GM12878 (cell line): Measurements from ENCODE around the gene ULK4. TPM values are rescaled to one million over a fixed set of nuclear protein-coding genes. Genes with fewer than 3 reads are reported as not detected.

ENCODE experiments used
- ATAC-seq: fragments of 200-7000 bp; cut with Tn5 transposase; 3 replicates; pipeline ENCODE4 v1.9.1; 2020; ENCODE audit warnings: mild to moderate bottlenecking, moderate library complexity
- BruUV-seq: library from RNA; stranded (reverse); fragments of 400-500 nt; replicated peaks from 2 replicates; lab custom pipeline; 2021; lab: Mats Ljungman, UMichigan
- CTCF ChIA-PET: fragments of 300-600 bp; sonication (Branson Sonifier 250); formaldehyde crosslinking; extraction: SDS; loops from one replicate; lab custom pipeline; 2021; ENCODE audit warnings: inconsistent platforms; lab: Yijun Ruan, JAX
- POLR2A ChIA-PET: fragments of 350-600 bp; formaldehyde crosslinking; extraction: SDS; loops from one replicate; lab custom pipeline; 2021; ENCODE audit warnings: inconsistent platforms; lab: Charles Lee
- RAD21 ChIA-PET: fragments of 300-600 bp; sonication (Branson Sonifier 250); formaldehyde crosslinking; loops from one replicate; lab custom pipeline; 2023; ENCODE audit warnings: antibody characterized with exemption; ENCODE audit not compliant: unreplicated experiment; lab: Charles Lee
- SMC1A ChIA-PET: fragments of 300-600 bp; sonication (Branson Sonifier 250); formaldehyde crosslinking; loops from one replicate; lab custom pipeline; 2023; ENCODE audit not compliant: unreplicated experiment, uncharacterized antibody; lab: Charles Lee
- DNase-seq: peaks from one replicate; pipeline ENCODE4 v3.0.0-alpha.2; 2011; ENCODE audit warnings: low read depth, low spot score
- FAIRE-seq: peaks from 3 replicates; lab custom pipeline; 2011; peaks lifted over from hg19 to GRCh38; lab: Jason Lieb, UNC
- H2AFZ ChIP-seq: 2 replicates; pipeline ENCODE4 v1.6.0; 2011; ENCODE audit warnings: low read depth, low read length, control low read depth; ENCODE audit not compliant: control insufficient read depth
- H3K27ac ChIP-seq: 2 replicates; pipeline ENCODE4 v1.5.1; 2011; ENCODE audit warnings: control low read depth; ENCODE audit not compliant: control insufficient read depth, insufficient read depth
- H3K27me3 ChIP-seq, 2 experiments: replicated peaks in 1 of 2; 2 replicates each; pipeline versions ENCODE4 v1.6.0 to v1.6.1; 2011; ENCODE audit warnings: low read length in 1 of 2; ENCODE audit not compliant: control insufficient read depth in 2 of 2, insufficient read depth in 2 of 2
- H3K36me3 ChIP-seq, 2 experiments: 2 replicates each; pipeline ENCODE4 v1.5.1; 2011; ENCODE audit warnings: low read length in 1 of 2; ENCODE audit not compliant: control insufficient read depth in 2 of 2, insufficient read depth in 2 of 2
- H3K4me1 ChIP-seq: 2 replicates; pipeline ENCODE4 v1.6.1; 2011; ENCODE audit warnings: mild to moderate bottlenecking, low read length, moderate library complexity, mixed read lengths; ENCODE audit not compliant: control insufficient read depth, insufficient read depth
- H3K4me2 ChIP-seq: 2 replicates; pipeline ENCODE4 v1.6.0; 2011; ENCODE audit warnings: control low read depth; ENCODE audit not compliant: control insufficient read depth, insufficient read depth
- H3K4me3 ChIP-seq: fragments of 200-600 bp; sonication (generic); 2 replicates; pipeline ENCODE4 v1.5.1; 2016
- H3K79me2 ChIP-seq: 2 replicates; pipeline ENCODE4 v1.6.0; 2011; ENCODE audit warnings: low read length; ENCODE audit not compliant: control insufficient read depth, insufficient read depth
- H3K9ac ChIP-seq: 2 replicates; pipeline ENCODE4 v1.8.0; 2011; ENCODE audit warnings: low read length, control low read depth, mixed read lengths; ENCODE audit not compliant: control insufficient read depth, insufficient read depth
- H3K9me3 ChIP-seq: replicated peaks from 3 replicates; pipeline ENCODE4 v1.5.1; 2011; ENCODE audit warnings: mild to moderate bottlenecking, low read length; ENCODE audit not compliant: control insufficient read depth, insufficient read depth
- H4K20me1 ChIP-seq: 2 replicates; pipeline ENCODE4 v1.6.0; 2011; ENCODE audit not compliant: control insufficient read depth, insufficient read depth
- ATF3 ChIP-seq: IDR thresholded peaks from 2 replicates; pipeline ENCODE4 v1.6.1; 2011; ENCODE audit warnings: low read depth, mild to moderate bottlenecking, low read length, moderate library complexity, borderline replicate concordance; ENCODE audit errors: extremely low read depth
- CTCF ChIP-seq, 3 experiments: IDR thresholded peaks in 2 of 3; conservative IDR thresholded peaks in 1 of 3; 2 replicates each; pipeline ENCODE4 v1.5.1; 2011; ENCODE audit warnings: low read depth in 3 of 3, low read length in 3 of 3, mild to moderate bottlenecking in 3 of 3, control low read depth in 2 of 3, moderate library complexity in 2 of 3, inconsistent platforms in 1 of 3, mixed read lengths in 1 of 3; ENCODE audit not compliant: control insufficient read depth in 2 of 3, insufficient read depth in 1 of 3; ENCODE audit errors: extremely low read depth in 1 of 3
- EED ChIP-seq: sonication (generic); IDR thresholded peaks from 2 replicates; pipeline ENCODE4 v1.6.1; 2016; ENCODE audit warnings: antibody characterized with exemption, low read depth
- FOXM1 ChIP-seq: IDR thresholded peaks from 2 replicates; pipeline ENCODE4 v1.6.1; 2012; ENCODE audit warnings: low read depth, mild to moderate bottlenecking, inconsistent platforms, low read length, moderate library complexity
- NR2C1 ChIP-seq: fragments of 450-650 bp; IDR thresholded peaks from 2 replicates; pipeline ENCODE4 v1.6.1; 2017; ENCODE audit warnings: antibody characterized with exemption, mild to moderate bottlenecking, moderate library complexity
- RCOR1 ChIP-seq: conservative IDR thresholded peaks from 2 replicates; pipeline ENCODE4 v1.6.1; 2012; ENCODE audit warnings: low read depth, low read length, improper control_type of control experiment
- TCF7 ChIP-seq: IDR thresholded peaks from 2 replicates; pipeline ENCODE4 v1.6.1; 2014; ENCODE audit warnings: antibody characterized with exemption, borderline replicate concordance
- ZBTB4 ChIP-seq: fragments of 450-650 bp; formaldehyde crosslinking; IDR thresholded peaks from 2 replicates; pipeline ENCODE4 v1.4.0; 2022; ENCODE audit warnings: mild to moderate bottlenecking, moderate library complexity
- WGBS: methylation state at CpG from one replicate; pipeline ENCODE4 v1.1.6; 2016; ENCODE audit warnings: low lambda C conversion rate; ENCODE audit not compliant: insufficient replicate concordance, insufficient coverage; ENCODE audit errors: missing lambda C conversion rate; 5-methylcytosine and 5-hydroxymethylcytosine counted together
- in situ Hi-C: fragments of 300-500 bp; cut with MboI; formaldehyde crosslinking; loops from 9 replicates; pipeline ENCODE4 v1.14.3; 2018; ENCODE audit warnings: mixed read lengths
- intact Hi-C: fragments of 100-400 bp; cut with micrococcal nuclease; formaldehyde crosslinking; loops from one replicate; pipeline ENCODE4 v1.14.2; 2022; ENCODE audit not compliant: unreplicated experiment
- polyA plus RNA-seq, 11 experiments: library from polyadenylated mRNA; depleted of rRNA in 4 of 11; unstranded in 6 of 11; stranded (reverse) in 5 of 11; fragments of >200 nt; fragmentation: Nextera tagmentation in 4 of 11; fragmentation: Illumina TruSeq in 1 of 11; extraction: Ambion mirVana in 4 of 11; extraction: Trizol in 1 of 11; gene quantifications; 1 replicate in 1 of 11; 2 replicates in 10 of 11; pipeline versions ENCODE4 v1.2.1 to v1.2.3, GENCODE V29; 2011 to 2016; ENCODE audit warnings: inconsistent platforms in 2 of 11, missing spikeins in 2 of 11, low read depth in 1 of 11
- total RNA-seq, 4 experiments: library from RNA; depleted of rRNA in 3 of 4; stranded (reverse); fragments of >200 nt in 3 of 4; fragmentation: Illumina TruSeq in 1 of 4; extraction: Trizol in 1 of 4; gene quantifications; 2 replicates each; pipeline versions ENCODE4 v1.2.1 to v1.2.3, GENCODE V29; 2013 to 2021

The ULK4 gene
- total and polyA plus RNA-seq, 10 of the 15 experiments (the other 5 are each of a cell fraction or from before 2014, with no cell fraction given): 3.5 to 7.6 (median 6.3) TPM

GRCh38 chr3:41441139-41441538, 520.8 kb downstream of the ULK4 start:
- Histone ChIP-seq H3K4me3 (no peak overlapping the region), H3K9me3 (no peaks in the 10 kb centered on the region), H3K27ac (no peak overlapping the region), H3K9ac (no peak overlapping the region), H3K4me1 (no peaks in the 10 kb centered on the region), H4K20me1 (no peaks in the 10 kb centered on the region), H3K79me2 (no peaks in the 10 kb centered on the region)
- no peak for DNase-seq
- 81% methylated on average over 2 of the region's 2 CpGs for WGBS
- RAD21 ChIA-PET: no interaction called here
- POLR2A ChIA-PET: no interaction called here
- no peak for FAIRE-seq
- CTCF ChIA-PET: no interaction called here
- SMC1A ChIA-PET: no interaction called here
- no peak for ATAC-seq
- intact Hi-C loops: no loop called here
- TF ChIP-seq NR2C1: no peak
- TF ChIP-seq RCOR1: no peak
- no peak for TF ChIP-seq CTCF (IDR thresholded peaks at IDR 0.05 in 2 of 3, conservative IDR thresholded peaks at IDR 0.05 in 1 of 3; ENCODE audit: control insufficient read depth in 2 of 3, extremely low read depth in 1 of 3, insufficient read depth in 1 of 3, low read depth in 3 of 3, low read length in 3 of 3)
- no peak for TF ChIP-seq ATF3
- TF ChIP-seq, all 136 proteins: peak for 0
- no TSS peak for BruUV-seq
- Histone ChIP-seq H2AFZ (no peak overlapping the region), H3K27me3 (no peaks in the 10 kb centered on the region), H3K4me2 (no peak overlapping the region), H3K36me3 (no peaks in the 10 kb centered on the region)
- in situ Hi-C loops: no loop called here

GRCh38 chr3:41436983-41437382, 524.9 kb downstream of the ULK4 start:
- no peaks in the 10 kb centered on the region for H3K4me1 ChIP-seq
- BruUV-seq: no TSS peak
- no peak overlapping the region for H3K27ac ChIP-seq
- H3K4me2 ChIP-seq: no peak overlapping the region
- H3K4me3 ChIP-seq: no peak overlapping the region
- no peak overlapping the region for H2AFZ ChIP-seq
- FAIRE-seq: no peak
- H3K79me2 ChIP-seq: no peaks in the 10 kb centered on the region
- in situ Hi-C loops: no loop called here
- H3K9me3 ChIP-seq: no peaks in the 10 kb centered on the region
- no peak for DNase-seq
- ChIA-PET POLR2A (no interaction called here), CTCF (no interaction called here), SMC1A (no interaction called here), RAD21 (no interaction called here)
- intact Hi-C loops: no loop called here
- H3K27me3 ChIP-seq: no peaks in the 10 kb centered on the region
- WGBS: 33% methylated on average over 1 of the region's 1 CpG
- H3K36me3 ChIP-seq: no peaks in the 10 kb centered on the region
- H3K9ac ChIP-seq: no peak overlapping the region
- no peaks in the 10 kb centered on the region for H4K20me1 ChIP-seq
- ATAC-seq: no peak
- TF ChIP-seq ZBTB4: no peak
- TF ChIP-seq FOXM1: no peak
- TF ChIP-seq EED: no peak
- TF ChIP-seq ATF3: no peak
- no peak for TF ChIP-seq TCF7
